ENCODE data around the gene SRP68.

Gene SRP68

DNA sequence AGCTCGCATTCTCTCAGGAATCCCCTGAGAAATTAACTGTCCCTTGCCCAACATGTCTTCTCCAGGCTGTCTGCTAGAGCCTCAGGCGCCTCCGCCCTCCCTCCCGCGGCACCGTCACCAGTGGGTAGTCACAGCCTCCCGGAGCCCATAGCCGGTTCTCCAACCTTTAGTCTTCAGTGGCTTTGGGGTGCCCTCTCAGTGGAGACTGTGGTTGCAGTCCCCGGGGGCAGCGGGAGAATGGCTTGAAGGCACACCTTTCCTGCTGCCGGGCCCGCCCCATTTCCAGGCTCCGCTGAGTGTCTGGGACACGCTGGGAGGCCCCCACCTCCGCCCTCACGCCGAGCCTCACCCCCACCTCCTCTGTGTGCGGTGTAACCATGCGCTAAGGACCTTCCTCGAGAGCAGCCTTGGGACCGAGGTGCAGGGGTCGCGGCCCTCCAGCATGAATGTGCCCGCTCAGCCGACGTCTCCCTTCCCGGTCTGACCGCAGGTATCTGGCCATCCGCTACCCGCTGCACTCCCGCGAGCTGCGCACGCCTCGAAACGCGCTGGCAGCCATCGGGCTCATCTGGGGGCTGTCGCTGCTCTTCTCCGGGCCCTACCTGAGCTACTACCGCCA is 3.9 kb upstream of the SRP68 start:
- no peak overlapping the region for H3K4me3 ChIP-seq (replicated peaks; ENCODE audit: low read depth, low read length)
- TF ChIP-seq, protein P1, sequence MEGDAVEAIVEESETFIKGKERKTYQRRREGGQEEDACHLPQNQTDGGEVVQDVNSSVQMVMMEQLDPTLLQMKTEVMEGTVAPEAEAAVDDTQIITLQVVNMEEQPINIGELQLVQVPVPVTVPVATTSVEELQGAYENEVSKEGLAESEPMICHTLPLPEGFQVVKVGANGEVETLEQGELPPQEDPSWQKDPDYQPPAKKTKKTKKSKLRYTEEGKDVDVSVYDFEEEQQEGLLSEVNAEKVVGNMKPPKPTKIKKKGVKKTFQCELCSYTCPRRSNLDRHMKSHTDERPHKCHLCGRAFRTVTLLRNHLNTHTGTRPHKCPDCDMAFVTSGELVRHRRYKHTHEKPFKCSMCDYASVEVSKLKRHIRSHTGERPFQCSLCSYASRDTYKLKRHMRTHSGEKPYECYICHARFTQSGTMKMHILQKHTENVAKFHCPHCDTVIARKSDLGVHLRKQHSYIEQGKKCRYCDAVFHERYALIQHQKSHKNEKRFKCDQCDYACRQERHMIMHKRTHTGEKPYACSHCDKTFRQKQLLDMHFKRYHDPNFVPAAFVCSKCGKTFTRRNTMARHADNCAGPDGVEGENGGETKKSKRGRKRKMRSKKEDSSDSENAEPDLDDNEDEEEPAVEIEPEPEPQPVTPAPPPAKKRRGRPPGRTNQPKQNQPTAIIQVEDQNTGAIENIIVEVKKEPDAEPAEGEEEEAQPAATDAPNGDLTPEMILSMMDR (IDR thresholded peaks at IDR 0.05; ENCODE audit: low read depth, low read length, missing control alignments): no peak
- no peak for DNase-seq (ENCODE audit: extremely low read depth, low read depth)

GRCh38 chr17:76075364-76076145 is 3.2 kb upstream of the SRP68 start:
- DNase-seq (ENCODE audit: extremely low read depth, low read depth): no peak
- no peak overlapping the region for H3K4me3 ChIP-seq (replicated peaks; ENCODE audit: low read depth, low read length)

DNA sequence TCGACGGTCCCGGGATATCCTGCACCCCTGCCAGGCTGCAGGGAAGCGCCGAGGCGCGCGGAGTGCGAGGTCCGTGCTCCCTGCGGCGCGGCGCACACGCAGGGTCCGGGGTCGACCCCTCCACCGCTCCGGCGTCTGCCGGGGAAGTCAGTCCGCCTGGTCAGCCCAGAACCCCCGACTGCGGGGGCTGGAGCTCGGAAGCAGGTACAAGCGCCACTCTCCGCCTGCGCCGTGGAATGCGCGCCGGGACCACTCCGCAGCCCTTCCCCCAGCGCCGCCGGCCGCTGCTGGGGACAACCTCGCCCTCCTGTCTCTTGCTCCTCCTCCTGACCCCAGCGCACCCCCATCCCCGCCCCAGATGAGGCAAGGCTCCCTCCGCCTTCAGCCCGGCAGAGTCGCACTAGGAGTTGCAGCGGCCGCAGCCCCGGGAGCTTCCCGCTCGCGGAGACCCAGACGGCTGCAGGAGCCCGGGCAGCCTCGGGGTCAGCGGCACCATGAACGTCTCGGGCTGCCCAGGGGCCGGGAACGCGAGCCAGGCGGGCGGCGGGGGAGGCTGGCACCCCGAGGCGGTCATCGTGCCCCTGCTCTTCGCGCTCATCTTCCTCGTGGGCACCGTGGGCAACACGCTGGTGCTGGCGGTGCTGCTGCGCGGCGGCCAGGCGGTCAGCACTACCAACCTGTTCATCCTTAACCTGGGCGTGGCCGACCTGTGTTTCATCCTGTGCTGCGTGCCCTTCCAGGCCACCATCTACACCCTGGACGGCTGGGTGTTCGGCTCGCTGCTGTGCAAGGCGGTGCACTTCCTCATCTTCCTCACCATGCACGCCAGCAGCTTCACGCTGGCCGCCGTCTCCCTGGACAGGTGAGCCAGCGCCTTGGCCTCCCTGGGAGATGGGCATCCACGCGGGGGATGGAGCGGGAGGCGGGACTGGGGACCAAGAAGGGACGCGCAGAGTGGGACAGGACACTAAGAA is 2.4 kb upstream of the SRP68 start, which contains the start of gene GALR2:
Gene GALR2, plus strand, starts transcription at position 392 of the 974 bp plus-strand sequence. Its CDS starts 103 bp downstream, at position 495.
- H3K4me3 ChIP-seq (replicated peaks; ENCODE audit: low read depth, low read length): no peak within 1 kb of the TSS
- TF ChIP-seq, protein P1 (IDR thresholded peaks at IDR 0.05; ENCODE audit: low read depth, low read length, missing control alignments): no peak
- no peak for DNase-seq (ENCODE audit: extremely low read depth, low read depth)

More at GRCh38 chr17:76075364-76076145, 3.2 kb upstream of the SRP68 start:
- TF ChIP-seq, protein P1 (IDR thresholded peaks at IDR 0.05; ENCODE audit: low read depth, low read length, missing control alignments): no peak

DNA sequence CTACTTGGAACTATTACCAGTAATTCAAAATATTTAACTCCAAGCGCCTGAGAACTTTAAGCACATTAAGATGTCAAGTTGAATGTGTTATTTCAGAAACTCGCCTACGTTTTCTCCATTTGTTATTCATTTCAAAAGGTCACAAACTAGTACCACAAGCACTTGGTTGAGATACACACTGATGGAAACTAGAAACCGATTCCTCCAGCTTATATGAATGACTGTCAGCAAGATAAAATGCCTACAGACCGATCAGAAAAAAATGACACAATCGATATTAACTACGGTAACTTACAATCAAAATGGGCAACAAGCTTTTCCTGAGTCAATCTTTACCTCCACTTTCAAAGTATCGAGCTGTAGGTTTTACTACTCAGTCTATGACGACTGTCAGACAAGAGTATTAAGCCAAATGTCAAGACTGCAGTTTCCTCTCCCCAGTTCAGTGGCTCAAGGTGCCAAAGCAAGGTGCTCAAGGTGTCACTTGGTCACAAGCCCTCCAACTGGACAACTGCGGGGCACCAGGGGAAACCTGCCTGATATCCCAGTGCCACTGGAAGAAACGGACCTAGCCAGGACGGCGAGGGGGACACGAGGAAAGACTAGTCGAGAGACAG is 678 bp downstream of the SRP68 start:
- no peak for DNase-seq (ENCODE audit: extremely low read depth, low read depth)
- TF ChIP-seq, protein P1 (IDR thresholded peaks at IDR 0.05; ENCODE audit: low read depth, low read length, missing control alignments): no peak
- peak overlapping the region; percentile 61 for H3K4me3 ChIP-seq (replicated peaks; ENCODE audit: low read depth, low read length)

DNA sequence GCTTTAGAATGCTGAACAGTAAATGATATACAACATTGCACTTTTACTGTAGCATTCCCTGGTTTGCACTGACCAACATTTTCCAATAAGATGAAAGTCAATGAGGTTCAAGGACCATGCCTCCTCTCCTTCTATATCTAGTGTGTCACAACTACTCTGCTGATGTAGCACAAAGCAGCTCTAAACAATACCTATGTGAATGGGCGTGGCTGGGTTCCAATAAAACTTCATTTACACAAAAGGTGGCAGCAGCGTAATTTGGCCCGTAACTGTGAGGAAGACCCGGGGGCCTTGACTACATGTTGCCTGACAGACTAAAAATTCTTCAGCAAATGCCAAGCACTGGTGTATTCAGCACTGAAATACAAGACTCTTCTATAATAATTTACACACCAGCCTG is 6.5 kb downstream of the SRP68 start:
- H3K4me3 ChIP-seq (replicated peaks; ENCODE audit: low read depth, low read length): no peak overlapping the region
- DNase-seq (ENCODE audit: extremely low read depth, low read depth): no peak
- TF ChIP-seq, protein P1 (IDR thresholded peaks at IDR 0.05; ENCODE audit: low read depth, low read length, missing control alignments): no peak
